ENCODE results near the gene SLC35F3. TPM values are rescaled to one million over a fixed set of nuclear protein-coding genes. Genes with fewer than 3 reads are reported as not detected.

SLC35F3 gene
- total and polyA plus RNA-seq, 9 of the 15 experiments (the other 6 are each of a cell fraction or from before 2014, with no cell fraction given), result 0.04 to 0.07 (median 0.04) TPM; not detected in 6

- no peak for TF ChIP-seq KLF10 (CRISPR knock-in tag; IDR thresholded peaks at IDR 0.05)
- no peak for TF ChIP-seq HMG20B (CRISPR knock-in tag; IDR thresholded peaks at IDR 0.05)
- peak; percentile 96 for TF ChIP-seq SMARCA4 (IDR thresholded peaks at IDR 0.05)
- TF ChIP-seq MTA1 (IDR thresholded peaks at IDR 0.05; ENCODE audit: borderline replicate concordance), result peak; percentile 60; the same call in 1 of the 2 replicates
- no peak for TF ChIP-seq STAT6 (CRISPR knock-in tag; IDR thresholded peaks at IDR 0.05)
- no peak for TF ChIP-seq YBX1 (IDR thresholded peaks at IDR 0.05)
- peak; percentile 79 for TF ChIP-seq RAD51 (IDR thresholded peaks at IDR 0.05; ENCODE audit: borderline replicate concordance, low read depth)
- TF ChIP-seq HEY1 (CRISPR knock-in tag; IDR thresholded peaks at IDR 0.05; ENCODE audit: borderline replicate concordance), result 0 out of 2 replicates have a peak, but pooled peaks have one; percentile 6
- TF ChIP-seq SRSF9 (IDR thresholded peaks at IDR 0.05; ENCODE audit: borderline replicate concordance, low read depth, low read length), result no peak
- no peak for TF ChIP-seq XRCC5 (IDR thresholded peaks at IDR 0.05; ENCODE audit: low read depth, low read length)
- TF ChIP-seq HDGF (IDR thresholded peaks at IDR 0.05), result no peak
- peak in 1 of 2 experiments; percentile 39 for TF ChIP-seq NCOA2 (IDR thresholded peaks at IDR 0.05; ENCODE audit: partially characterized antibody in 2 of 2)
- TF ChIP-seq ERF (CRISPR knock-in tag; IDR thresholded peaks at IDR 0.05), result 0 out of 2 replicates have a peak, but pooled peaks have one; percentile 22
- no peak for TF ChIP-seq SPI1 (IDR thresholded peaks at IDR 0.05; ENCODE audit: borderline replicate concordance, low read depth, low read length)
- no peak for TF ChIP-seq SRSF7 (optimal IDR thresholded peaks at IDR 0.05; ENCODE audit: low read depth, low read length)
- peak; percentile 96 for TF ChIP-seq MYC (IDR thresholded peaks at IDR 0.05; ENCODE audit: low read depth, low read length)
- TF ChIP-seq MYC (CRISPR knock-in tag; IDR thresholded peaks at IDR 0.05; ENCODE audit: borderline replicate concordance, low read depth), result peak; percentile 32; the same call in 1 of the 2 replicates
- TF ChIP-seq ZNF217 (CRISPR knock-in tag; IDR thresholded peaks at IDR 0.05), result no peak
- no peak for TF ChIP-seq CTCFL (IDR thresholded peaks at IDR 0.05; ENCODE audit: borderline replicate concordance, insufficient read depth, low read depth, low read length, poor library complexity, severe bottlenecking)
These were observed 68.6 kb downstream of the SLC35F3 start (continued) for GRCh38 chr1:233972951-233973635.

All from K562 (cell line).